ENCODE measurements around the gene ISLR. TPM values are rescaled to one million over a fixed set of nuclear protein-coding genes. Genes with fewer than 3 reads are reported as not detected.
"Not testable (repeated sequence)": the region's sequence is repeated elsewhere in the genome, so short reads cannot be mapped to it uniquely, and the experiment has no call there.

Gene ISLR
- total and polyA plus RNA-seq, 2 experiments from 2014 or later, result 125 to 127 TPM

- H3K4me1 ChIP-seq (ENCODE audit: insufficient read depth), result no peaks in the 10 kb centered on the region
- no peaks in the 10 kb centered on the region for H3K79me2 ChIP-seq (ENCODE audit: insufficient read depth)
- H3K9ac ChIP-seq, result no peak overlapping the region
- no peaks in the 10 kb centered on the region for H3K36me3 ChIP-seq (ENCODE audit: low read depth)
- TF ChIP-seq EZH2phosphoT487 (IDR thresholded peaks at IDR 0.05; ENCODE audit: insufficient read depth, low read depth) (no peak), EZH2 (IDR thresholded peaks at IDR 0.05; ENCODE audit: insufficient read depth, poor library complexity, severe bottlenecking) (no peak)
- no peak overlapping the region for H3K4me3 ChIP-seq
- no peak for DNase-seq
- in situ Hi-C loops (cut with MboI), result no loop called here
- H3K9me2 ChIP-seq (ENCODE audit: insufficient read depth), result no peaks in the 10 kb centered on the region
- 71 to 73% methylated on average over 5 of the region's 5 CpGs for WGBS, 2 experiments (ENCODE audit: low coverage in 1 of 2, low lambda C conversion rate in 2 of 2, missing lambda C conversion rate in 2 of 2)
- no peaks in the 10 kb centered on the region for H4K20me1 ChIP-seq (ENCODE audit: insufficient read depth)
- H3K9me3 ChIP-seq (ENCODE audit: low read depth), result no peaks in the 10 kb centered on the region
- H3K27me3 ChIP-seq (replicated peaks; ENCODE audit: insufficient read depth), result no peaks in the 10 kb centered on the region
- H3K4me2 ChIP-seq (ENCODE audit: unreplicated experiment), result no peak overlapping the region
- no peaks in the 10 kb centered on the region for H3F3A ChIP-seq (ENCODE audit: insufficient read depth)
- H2AFZ ChIP-seq, result no peak overlapping the region
- no peak overlapping the region for H3K27ac ChIP-seq
Measured at GRCh38 chr15:74158855-74159650, 14.5 kb upstream of the ISLR start.

GRCh38 chr15:74159773-74160172, 13.7 kb upstream of the ISLR start:
- Histone ChIP-seq H2AFZ (no peak overlapping the region), H3K4me3 (no peak overlapping the region), H3K9me2 (ENCODE audit: insufficient read depth) (no peaks in the 10 kb centered on the region), H3K27ac (no peak overlapping the region), H3K4me2 (ENCODE audit: unreplicated experiment) (no peak overlapping the region), H3K79me2 (ENCODE audit: insufficient read depth) (no peaks in the 10 kb centered on the region), H3K27me3 (replicated peaks; ENCODE audit: insufficient read depth) (no peaks in the 10 kb centered on the region), H3K9me3 (ENCODE audit: low read depth) (no peaks in the 10 kb centered on the region), H3K9ac (no peak overlapping the region), H3F3A (ENCODE audit: insufficient read depth) (no peaks in the 10 kb centered on the region), H4K20me1 (ENCODE audit: insufficient read depth) (no peaks in the 10 kb centered on the region), H3K36me3 (ENCODE audit: low read depth) (no peaks in the 10 kb centered on the region), H3K4me1 (ENCODE audit: insufficient read depth) (no peaks in the 10 kb centered on the region)
- TF ChIP-seq EZH2 (IDR thresholded peaks at IDR 0.05; ENCODE audit: insufficient read depth, poor library complexity, severe bottlenecking), result no peak
- no peak for TF ChIP-seq EZH2phosphoT487 (IDR thresholded peaks at IDR 0.05; ENCODE audit: insufficient read depth, low read depth)
- 91 to 100% methylated on average over 1 of the region's 1 CpG for WGBS, 2 experiments (ENCODE audit: low coverage in 1 of 2, low lambda C conversion rate in 2 of 2, missing lambda C conversion rate in 2 of 2)
- in situ Hi-C loops (cut with MboI), result no loop called here
- no peak for DNase-seq

- H3K4me3 ChIP-seq; H3K79me2 ChIP-seq (ENCODE audit: insufficient read depth); H3K9me3 ChIP-seq (ENCODE audit: low read depth); H3K36me3 ChIP-seq (ENCODE audit: low read depth); H4K20me1 ChIP-seq (ENCODE audit: insufficient read depth); in situ Hi-C loops (cut with MboI); H3K9ac ChIP-seq; H3K27me3 ChIP-seq (replicated peaks; ENCODE audit: insufficient read depth); H3K4me1 ChIP-seq (ENCODE audit: insufficient read depth); H2AFZ ChIP-seq; H3K9me2 ChIP-seq (ENCODE audit: insufficient read depth); H3K4me2 ChIP-seq (ENCODE audit: unreplicated experiment); H3F3A ChIP-seq (ENCODE audit: insufficient read depth); DNase-seq; H3K27ac ChIP-seq: not testable (repeated sequence)
- 87 to 90% methylated on average over 3 of the region's 3 CpGs for WGBS, 2 experiments (ENCODE audit: low coverage in 1 of 2, low lambda C conversion rate in 2 of 2, missing lambda C conversion rate in 2 of 2)
Measured at GRCh38 chr15:74160390-74160789, 13.1 kb upstream of the ISLR start.

GRCh38 chr15:74162195-74162536, 11.3 kb upstream of the ISLR start:
- H3K9ac ChIP-seq; in situ Hi-C loops (cut with MboI); H3K27ac ChIP-seq; H2AFZ ChIP-seq; H3K4me3 ChIP-seq; H3K9me3 ChIP-seq (ENCODE audit: low read depth); H3K9me2 ChIP-seq (ENCODE audit: insufficient read depth); H3F3A ChIP-seq (ENCODE audit: insufficient read depth); H3K79me2 ChIP-seq (ENCODE audit: insufficient read depth); DNase-seq; H3K36me3 ChIP-seq (ENCODE audit: low read depth); H4K20me1 ChIP-seq (ENCODE audit: insufficient read depth); H3K4me2 ChIP-seq (ENCODE audit: unreplicated experiment); H3K27me3 ChIP-seq (replicated peaks; ENCODE audit: insufficient read depth); H3K4me1 ChIP-seq (ENCODE audit: insufficient read depth): not testable (repeated sequence)
- WGBS, 2 experiments (ENCODE audit: low coverage in 1 of 2, low lambda C conversion rate in 2 of 2, missing lambda C conversion rate in 2 of 2), result 55% methylated on average over 3 of the region's 3 CpGs

- H3F3A ChIP-seq (ENCODE audit: insufficient read depth), result no peaks in the 10 kb centered on the region
- TF ChIP-seq EZH2 (IDR thresholded peaks at IDR 0.05; ENCODE audit: insufficient read depth, poor library complexity, severe bottlenecking) (no peak), EZH2phosphoT487 (IDR thresholded peaks at IDR 0.05; ENCODE audit: insufficient read depth, low read depth) (no peak)
- H3K9me3 ChIP-seq (ENCODE audit: low read depth), result no peaks in the 10 kb centered on the region
- WGBS, 2 experiments (ENCODE audit: low coverage in 1 of 2, low lambda C conversion rate in 2 of 2, missing lambda C conversion rate in 2 of 2), result 95 to 100% methylated on average over 1 of the region's 1 CpG
- no peak for DNase-seq
- H3K27ac ChIP-seq, result no peak overlapping the region
- no peak overlapping the region for H3K9ac ChIP-seq
- H3K27me3 ChIP-seq (replicated peaks; ENCODE audit: insufficient read depth), result no peaks in the 10 kb centered on the region
- H2AFZ ChIP-seq, result no peak overlapping the region
- no peak overlapping the region for H3K4me3 ChIP-seq
- H4K20me1 ChIP-seq (ENCODE audit: insufficient read depth), result no peaks in the 10 kb centered on the region
- no peaks in the 10 kb centered on the region for H3K4me1 ChIP-seq (ENCODE audit: insufficient read depth)
- H3K4me2 ChIP-seq (ENCODE audit: unreplicated experiment), result no peak overlapping the region
- no peaks in the 10 kb centered on the region for H3K79me2 ChIP-seq (ENCODE audit: insufficient read depth)
- in situ Hi-C loops (cut with MboI), result no loop called here
- H3K36me3 ChIP-seq (ENCODE audit: low read depth), result no peaks in the 10 kb centered on the region
- no peaks in the 10 kb centered on the region for H3K9me2 ChIP-seq (ENCODE audit: insufficient read depth)
Measured at GRCh38 chr15:74165461-74165860, 8.0 kb upstream of the ISLR start.
